NT2/D1 (cell line): ENCODE measurements around the gene OR6B1.

Source experiments
- YY1 ChIP-seq: IDR thresholded peaks from 2 replicates; pipeline ENCODE4 v1.6.1; 2011; ENCODE audit not compliant: insufficient read length, insufficient read depth
- ZNF274 ChIP-seq: IDR thresholded peaks from 2 replicates; pipeline ENCODE4 v1.6.1; 2011; ENCODE audit warnings: mild to moderate bottlenecking, low read depth, low read length

- TF ChIP-seq YY1 (no peak), ZNF274 (no peak)
Measured at GRCh38 chr7:144048648-144049047, 48.5 kb downstream of the OR6B1 start, which contains the start of gene OR2A5.
